ENCODE data around the gene MDGA2. TPM values are rescaled to one million over a fixed set of nuclear protein-coding genes. Genes with fewer than 3 reads are reported as not detected.

Gene MDGA2
- total and polyA plus RNA-seq, 9 of the 15 experiments (the other 6 are each of a cell fraction or from before 2014, with no cell fraction given), result 0.01 to 0.18 (median 0.03) TPM; not detected in 5

GRCh38 chr14:47471075-47471474 lies 204.3 kb downstream of the MDGA2 start:
- intact Hi-C loops (cut with micrococcal nuclease) (no loop called here), in situ Hi-C loops (cut with MboI) (no loop called here)
- ChIA-PET CTCF (ENCODE audit: low intra/inter-chr PET ratio) (no interaction called here), POLR2A (no interaction called here)
- Histone ChIP-seq H3K4me2 (ENCODE audit: insufficient read depth, low read length) (no peak overlapping the region), H3K9me1 (ENCODE audit: control insufficient read depth, insufficient read depth, low read length) (no peaks in the 10 kb centered on the region), H3K27me3 (ENCODE audit: control insufficient read depth in 2 of 2, insufficient read depth in 2 of 2, low read length in 2 of 2) (no peaks in the 10 kb centered on the region), H3K79me2 (ENCODE audit: control insufficient read depth, insufficient read depth, low read length) (no peaks in the 10 kb centered on the region), H3K4me1 (replicated peaks in 1 of 2; ENCODE audit: control insufficient read depth in 2 of 2, insufficient read depth in 2 of 2, low read length in 2 of 2) (no peaks in the 10 kb centered on the region), H3K9ac (ENCODE audit: insufficient read depth in 1 of 2, low read depth in 2 of 2, low read length in 2 of 2) (no peak overlapping the region), H3K9me3 (replicated peaks; ENCODE audit: control insufficient read depth, insufficient read depth, low read depth, low read length) (no peaks in the 10 kb centered on the region), H4K20me1 (replicated peaks; ENCODE audit: control insufficient read depth, insufficient read depth, low read length) (no peaks in the 10 kb centered on the region), H3K27ac (ENCODE audit: extremely low read depth, low read depth, low read length) (no peak overlapping the region), H3K36me3 (ENCODE audit: control insufficient read depth, insufficient read depth, low read length) (no peaks in the 10 kb centered on the region), H2AFZ (ENCODE audit: low read depth, low read length) (no peak overlapping the region), H3K4me3 (no peak overlapping the region)
- WGBS (ENCODE audit: insufficient coverage, low coverage, missing lambda C conversion rate), result 4% methylated on average over 2 of the region's 2 CpGs
- TF ChIP-seq PML (IDR thresholded peaks at IDR 0.05; ENCODE audit: low read length) (no peak), E2F3 (CRISPR knock-in tag; IDR thresholded peaks at IDR 0.05) (no peak), POLR2AphosphoS2 (IDR thresholded peaks at IDR 0.05; ENCODE audit: low read length) (no peak), GTF2A2 (tag; IDR thresholded peaks at IDR 0.05) (no peak), SMARCA4 (IDR thresholded peaks at IDR 0.05) (no peak), ZNF512 (tag; IDR thresholded peaks at IDR 0.05) (no peak), CREB1 (IDR thresholded peaks at IDR 0.05) (no peak), CREB1 (CRISPR knock-in tag; IDR thresholded peaks at IDR 0.05) (no peak), ZKSCAN3 (CRISPR knock-in tag; IDR thresholded peaks at IDR 0.05) (no peak), CBX1 (IDR thresholded peaks at IDR 0.05; ENCODE audit: low read depth) (no peak), EWSR1 (IDR thresholded peaks at IDR 0.05; ENCODE audit: borderline replicate concordance, low read depth, partially characterized antibody) (no peak), THRA (IDR thresholded peaks at IDR 0.05) (no peak), MCM5 (IDR thresholded peaks at IDR 0.05; ENCODE audit: low read depth) (no peak), PHF8 (IDR thresholded peaks at IDR 0.05; ENCODE audit: borderline replicate concordance, low read length) (no peak), ETV6 (IDR thresholded peaks at IDR 0.05; ENCODE audit: borderline replicate concordance in 1 of 2, low read depth in 2 of 2, low read length in 1 of 2) (no peak), ETV6 (CRISPR knock-in tag; IDR thresholded peaks at IDR 0.05; ENCODE audit: borderline replicate concordance) (no peak), KAT7 (CRISPR knock-in tag; IDR thresholded peaks at IDR 0.05; ENCODE audit: borderline replicate concordance) (no peak), ZNF77 (CRISPR knock-in tag; IDR thresholded peaks at IDR 0.05) (no peak), PPARD (CRISPR knock-in tag; IDR thresholded peaks at IDR 0.05) (no peak), CREBBP (IDR thresholded peaks at IDR 0.05; ENCODE audit: low read depth, low read length) (no peak), CHAMP1 (IDR thresholded peaks at IDR 0.05) (no peak)
- no TSS peak for BruUV-seq (replicated peaks)
- FAIRE-seq (no peak), DNase-seq (ENCODE audit: extremely low read depth in 1 of 4, low spot score in 3 of 4) (no peak), ATAC-seq (no peak)

Data from K562 (cell line).